HG03064 (cell line): ENCODE results near the gene SNHG17.
A peak's percentile ranks its signal among the peaks of the same experiment; 100 is the strongest.
"Not testable (repeated sequence)": the region's sequence is repeated elsewhere in the genome, so short reads cannot be mapped to it uniquely, and the experiment has no call there.

Experiments used
- ATAC-seq: cut with Tn5 transposase; IDR thresholded peaks from one replicate; pipeline ENCODE4 v1.9.1; 2021; ENCODE audit warnings: low read depth; ENCODE audit not compliant: unreplicated experiment

Gene SNHG17

DNA sequence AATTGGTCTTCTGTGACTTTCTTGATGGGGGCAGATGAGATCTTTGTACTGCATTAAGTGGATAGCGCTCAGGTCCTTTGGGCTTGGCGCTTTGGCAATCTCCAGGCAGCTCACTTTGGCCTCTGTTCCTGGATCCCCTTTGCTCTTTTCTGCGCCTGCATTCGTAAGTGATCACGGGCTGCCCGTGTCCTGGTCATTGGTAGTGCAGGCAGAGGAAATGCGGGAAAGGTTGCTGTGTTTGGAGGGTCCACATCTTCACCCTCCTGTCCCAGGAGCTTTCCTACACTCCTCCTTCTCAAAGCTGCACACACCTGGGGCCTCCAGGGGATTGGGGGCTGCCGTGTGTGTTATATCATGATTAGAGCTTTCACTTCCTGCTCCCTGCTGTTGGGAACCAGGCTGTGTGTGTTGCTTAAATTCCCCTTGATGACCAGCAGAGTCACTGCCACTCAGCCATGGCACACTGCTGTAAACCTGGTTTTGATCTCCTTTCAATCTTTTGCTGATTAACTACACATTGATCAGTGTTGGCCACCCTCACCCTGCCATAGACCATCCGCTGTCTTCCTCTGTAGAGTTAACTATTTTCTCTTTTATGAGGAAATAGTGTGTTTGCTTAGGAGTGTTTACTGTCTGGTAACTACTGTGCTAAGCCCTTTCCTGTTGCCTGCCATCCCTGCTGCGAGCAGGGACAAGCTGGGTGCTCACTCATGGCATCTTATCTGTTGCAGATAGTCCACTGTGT lies 13.0 kb upstream of the SNHG17 start:
- no peak for ATAC-seq

DNA sequence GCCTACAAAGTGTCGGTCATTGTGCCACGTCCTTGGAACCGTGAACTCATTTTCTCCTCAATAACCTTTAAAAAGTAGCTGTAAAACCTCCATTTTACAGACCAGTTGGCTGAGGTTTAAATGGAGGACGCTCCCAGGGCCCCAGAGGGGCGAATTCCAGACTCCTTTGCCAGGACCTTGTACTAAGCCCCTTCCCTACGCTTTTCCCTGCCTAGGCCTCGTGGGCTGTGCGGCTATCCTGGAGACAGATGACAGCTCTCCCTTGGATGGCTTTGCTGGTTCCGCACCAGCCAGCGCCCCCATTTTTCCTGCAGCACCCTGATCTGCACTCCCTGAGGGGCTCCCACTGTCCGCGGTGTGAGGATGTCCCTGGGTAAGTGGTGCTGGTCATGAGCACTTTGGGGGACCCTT lies 12.1 kb upstream of the SNHG17 start:
- no peak for ATAC-seq

DNA sequence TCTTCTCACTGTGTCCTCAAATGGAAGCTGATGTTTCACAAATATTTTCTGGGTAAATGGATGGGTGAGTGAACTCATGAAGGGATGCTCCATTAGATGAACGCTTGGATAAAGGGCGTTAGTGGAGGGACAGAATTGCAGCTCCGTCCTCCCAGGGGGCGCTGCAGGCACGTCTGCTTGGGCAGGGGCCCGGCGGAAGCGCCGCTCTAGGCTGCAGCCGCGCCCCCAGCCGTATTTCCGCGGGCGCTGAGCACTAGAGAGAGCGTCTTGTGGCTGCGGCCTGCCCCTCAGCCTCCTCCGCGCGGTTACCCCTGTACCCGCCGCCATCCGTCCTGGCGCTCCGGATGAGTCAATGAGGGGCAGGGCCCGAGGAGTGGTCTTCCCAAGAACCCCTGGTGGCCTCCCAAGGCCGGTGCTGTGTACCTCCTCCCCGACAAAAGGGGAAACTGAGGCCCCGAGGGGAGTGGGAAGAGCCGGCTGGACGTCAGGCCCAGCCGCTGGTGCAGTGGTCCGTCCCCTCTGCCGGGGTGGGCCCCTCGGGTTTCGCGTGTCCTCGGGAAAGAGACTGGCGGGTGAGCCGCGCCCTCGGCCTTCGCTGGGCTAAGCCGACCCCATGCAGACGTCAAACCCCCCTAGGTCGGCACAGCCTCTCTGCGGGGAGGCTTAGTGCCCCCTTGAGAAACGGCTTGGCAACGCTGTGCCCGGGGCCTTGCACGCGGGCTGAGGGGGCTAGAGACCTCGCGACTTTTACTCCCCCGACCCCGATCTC lies 11.5 kb upstream of the SNHG17 start:
- ATAC-seq = peak; percentile 71

DNA sequence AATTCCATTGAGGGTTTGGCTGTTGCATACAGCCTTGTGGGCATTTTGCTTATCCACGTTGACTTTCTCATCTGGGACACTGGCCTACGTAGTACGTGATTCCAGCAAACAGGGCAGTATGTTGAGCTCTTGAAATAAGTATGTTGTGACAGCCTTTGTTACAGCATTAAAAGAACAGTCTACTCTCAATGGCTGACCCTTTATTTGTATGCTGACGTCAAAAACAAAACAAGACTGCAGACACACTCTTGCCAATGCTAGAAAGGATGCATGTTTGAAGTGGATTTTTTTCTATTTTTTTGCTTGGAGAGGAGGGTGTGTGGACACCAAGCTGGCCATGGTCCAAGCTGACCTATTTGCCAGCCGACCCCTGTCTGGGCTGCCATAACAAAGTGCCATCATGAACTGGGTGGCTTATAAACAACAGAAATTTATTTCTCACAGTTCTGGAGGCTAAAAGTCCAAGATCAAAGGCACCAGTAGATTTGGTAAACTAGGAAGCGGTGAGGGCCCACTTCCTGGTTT lies 10.8 kb upstream of the SNHG17 start:
- ATAC-seq = no peak

DNA sequence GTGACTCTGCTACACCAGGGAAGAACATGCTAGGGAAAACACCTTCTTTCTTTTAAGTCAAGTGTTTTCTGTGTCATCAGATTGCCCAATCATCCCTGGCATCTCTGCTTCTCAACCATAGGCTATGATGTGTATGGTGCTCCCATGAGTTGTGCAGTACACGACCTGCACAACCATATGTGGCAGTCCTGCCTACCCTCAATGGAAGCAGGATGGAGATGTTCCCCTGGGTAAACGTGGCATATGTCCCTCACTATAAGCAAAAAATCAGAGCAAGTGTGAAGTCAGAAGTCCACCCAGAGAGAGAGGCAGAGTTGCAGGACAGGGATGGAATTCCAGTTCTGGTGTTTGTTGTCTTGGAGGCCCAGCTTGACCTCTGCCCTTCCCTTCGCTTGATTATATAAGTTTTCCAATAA lies 10.3 kb upstream of the SNHG17 start:
- ATAC-seq = no peak

DNA sequence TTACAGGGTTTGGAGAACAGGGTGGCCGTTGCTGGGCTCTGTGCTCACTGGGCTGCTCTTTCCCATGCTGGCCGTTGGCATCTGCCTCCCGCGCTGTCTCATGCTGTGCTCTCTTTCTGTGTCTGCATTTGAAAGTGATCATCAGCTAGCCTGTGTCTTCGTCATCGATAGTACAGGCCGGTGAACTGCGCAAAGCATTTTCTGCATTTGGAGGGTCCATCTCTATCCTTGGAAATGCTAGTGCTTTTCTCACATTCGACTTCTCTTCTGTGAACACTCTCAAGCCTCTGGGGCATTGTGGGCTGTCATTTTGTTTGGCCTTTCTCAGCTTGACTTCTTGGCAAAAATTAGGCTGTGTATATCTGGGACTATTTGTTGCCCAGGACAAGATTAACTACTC lies 6.8 kb upstream of the SNHG17 start:
- ATAC-seq = no peak

DNA sequence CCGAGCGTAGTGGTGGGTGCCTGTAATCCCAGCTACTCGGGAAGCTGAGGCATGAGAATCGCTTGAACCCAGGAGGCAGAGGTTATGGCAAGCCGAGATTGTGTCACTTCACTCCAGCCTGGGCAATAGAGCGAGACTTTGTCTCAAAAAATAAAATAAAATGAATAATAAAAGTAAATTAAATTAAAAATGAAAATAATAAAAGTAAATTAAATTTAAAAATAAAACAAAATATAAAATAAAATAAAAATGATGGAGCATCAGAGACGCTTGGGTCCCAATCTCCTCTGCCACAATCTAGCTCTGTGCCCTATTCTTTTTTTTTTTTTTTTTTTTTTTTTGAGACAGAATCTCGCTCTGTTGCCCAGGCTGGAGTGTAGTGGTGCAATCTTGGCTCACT lies 6.0 kb upstream of the SNHG17 start:
- not testable (repeated sequence) for ATAC-seq

DNA sequence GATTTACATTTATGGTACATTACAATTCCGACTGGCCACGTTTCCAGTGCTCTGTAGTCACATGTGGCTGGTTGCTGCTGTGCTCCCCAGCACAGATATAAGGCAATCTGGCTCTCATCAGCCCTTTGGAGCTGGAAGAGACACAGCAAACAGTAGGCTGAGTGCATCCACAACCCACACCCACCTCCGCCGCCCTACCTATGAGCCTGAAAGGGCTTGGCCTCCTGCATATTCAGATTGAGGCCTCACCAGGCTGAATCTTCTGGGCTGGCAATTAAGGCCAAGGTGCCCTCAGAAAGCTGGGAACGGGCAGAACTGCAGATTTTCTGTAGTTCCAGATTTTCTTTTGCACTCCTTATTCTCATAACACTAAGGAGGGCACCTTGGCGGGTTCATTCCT lies 2.7 kb upstream of the SNHG17 start:
- ATAC-seq = no peak

DNA sequence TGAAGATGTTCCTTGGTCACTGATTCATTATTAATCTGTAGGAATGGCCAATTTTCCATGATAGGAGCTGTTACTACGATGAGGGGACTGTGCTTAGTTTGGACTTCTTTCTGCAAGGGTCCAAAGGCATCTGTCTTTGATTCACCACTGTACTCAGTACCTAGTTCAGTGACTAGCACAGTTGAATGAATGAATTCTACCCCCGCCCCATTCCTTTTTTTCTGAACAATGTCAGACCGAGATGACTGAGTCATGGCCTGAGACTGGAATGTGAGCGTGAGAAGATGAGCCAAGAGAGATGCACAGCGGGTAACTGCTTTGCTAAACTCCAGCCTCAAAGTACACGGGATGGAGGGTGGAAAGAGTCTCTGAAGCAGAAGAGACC lies 419 bp upstream of the SNHG17 start:
- ATAC-seq = no peak

DNA sequence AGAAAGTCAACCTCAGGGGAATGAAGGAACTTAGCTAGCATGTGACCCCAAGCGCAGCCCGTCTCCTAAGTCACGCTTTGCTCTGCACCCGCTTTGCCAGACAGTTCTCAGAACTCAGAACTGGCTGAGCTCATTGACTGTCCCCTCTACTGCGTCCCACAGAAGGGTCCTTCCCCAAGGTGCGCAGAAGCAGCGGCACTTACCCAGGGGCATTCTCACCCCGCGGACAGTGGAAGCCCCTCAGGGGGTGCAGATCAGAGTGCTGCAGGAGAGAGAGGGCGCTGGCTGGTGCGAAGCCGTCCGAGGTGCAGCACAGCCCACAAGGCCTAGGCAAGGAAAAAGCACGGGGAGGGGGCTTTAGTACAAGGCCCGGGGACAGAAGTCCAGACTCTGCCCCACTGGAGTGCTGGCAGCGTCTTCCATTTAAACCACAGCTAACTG lies 807 bp downstream of the SNHG17 start:
- no peak for ATAC-seq

DNA sequence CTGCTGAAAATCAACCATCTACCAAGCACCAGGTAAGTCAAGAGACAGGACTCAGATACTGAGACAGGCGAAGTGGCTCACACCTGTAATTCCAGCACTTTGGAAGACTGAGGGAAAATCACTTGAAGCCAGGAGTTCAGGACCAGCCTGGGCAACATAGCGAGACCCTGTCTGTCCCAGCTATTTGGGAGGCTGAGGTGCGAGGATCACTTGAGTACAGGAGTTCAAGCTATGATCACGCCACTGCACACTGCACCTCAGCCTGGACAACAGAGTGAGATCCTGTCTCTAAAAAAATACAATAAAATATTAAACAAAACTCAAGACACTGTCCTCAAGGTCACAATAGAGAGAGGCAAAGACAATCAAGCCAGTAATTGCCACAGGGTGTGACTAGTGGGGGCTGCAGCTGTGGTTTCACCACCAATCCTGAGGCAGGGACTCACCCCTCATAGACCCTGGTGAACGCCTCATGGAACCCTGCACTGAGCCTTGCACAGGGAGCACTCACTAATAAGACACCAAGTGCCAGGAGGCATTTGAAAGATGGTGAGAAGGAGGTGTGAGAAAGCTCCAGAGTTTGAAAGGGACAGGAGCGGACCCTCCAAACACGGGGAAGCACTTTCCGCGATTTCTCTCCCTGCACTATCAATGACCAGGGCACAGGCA lies 1.7 kb downstream of the SNHG17 start:
- ATAC-seq = no peak

DNA sequence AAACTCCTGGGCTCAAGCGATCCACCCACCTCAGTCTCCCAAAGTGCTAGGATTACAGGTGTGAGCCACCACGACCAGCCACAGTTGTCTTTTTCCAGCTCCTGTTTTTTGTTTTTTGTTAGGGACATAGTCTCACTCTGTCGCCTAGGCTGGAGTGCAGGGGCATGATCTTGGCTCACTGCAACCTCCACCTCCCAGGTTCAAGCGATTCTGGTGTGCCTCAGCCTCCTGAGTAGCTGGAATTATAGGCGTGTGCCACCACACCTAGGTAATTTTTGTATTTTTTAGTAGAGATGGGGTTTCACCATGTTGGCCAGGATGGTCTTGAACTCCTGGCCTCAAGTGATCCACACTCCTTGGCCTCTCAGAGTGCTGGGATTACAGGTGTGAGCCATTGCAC lies 2.3 kb downstream of the SNHG17 start:
- ATAC-seq = not testable (repeated sequence)

DNA sequence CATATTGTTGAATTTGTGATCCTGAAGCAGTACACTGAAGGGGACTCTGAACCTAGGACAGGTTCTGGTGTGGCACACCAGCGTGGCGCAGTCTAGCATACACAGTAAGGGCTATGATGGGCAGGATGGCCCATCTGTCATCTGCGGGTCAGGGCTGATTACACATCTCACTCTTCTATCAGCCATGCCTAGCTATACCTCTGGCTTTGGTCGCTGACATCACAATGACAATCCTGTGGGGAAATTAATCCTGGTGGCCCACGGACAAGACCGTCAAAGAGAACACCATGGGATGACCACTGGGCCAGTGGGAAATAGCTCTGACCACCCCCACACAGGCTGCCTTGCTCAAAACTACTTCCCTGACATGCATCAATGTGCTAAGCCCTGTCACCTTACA lies 2.8 kb downstream of the SNHG17 start:
- no peak for ATAC-seq

DNA sequence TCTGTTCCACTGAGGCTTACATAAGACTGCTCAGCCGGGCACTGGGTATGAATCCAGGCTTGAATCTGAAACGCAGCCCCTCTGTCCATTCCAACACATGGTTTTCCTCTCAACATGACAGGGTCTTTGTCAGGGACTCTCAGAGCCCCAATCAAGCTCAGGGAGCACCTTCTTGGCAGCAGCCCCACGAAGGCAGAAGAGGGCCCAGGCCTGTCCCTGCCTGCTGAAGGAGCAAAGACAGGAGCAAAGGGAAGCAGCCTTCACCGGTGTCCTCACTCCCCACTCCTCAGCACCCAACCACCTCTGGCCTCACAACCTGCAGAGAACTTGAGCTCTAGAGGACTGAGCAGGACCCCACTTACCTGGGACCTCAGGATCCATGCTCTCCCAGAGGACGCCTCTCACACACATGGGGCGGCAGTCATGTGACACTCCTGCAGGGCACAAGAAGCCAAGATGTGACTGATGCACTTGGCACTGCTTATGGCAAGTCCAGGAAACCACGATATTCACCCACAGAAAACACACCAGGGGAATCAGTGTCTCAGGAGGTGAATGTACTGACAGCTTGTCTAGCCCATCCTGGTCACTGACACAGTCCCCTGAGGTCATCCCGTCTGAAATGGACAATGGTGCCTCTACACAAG lies 4.3 kb downstream of the SNHG17 start:
- no peak for ATAC-seq

DNA sequence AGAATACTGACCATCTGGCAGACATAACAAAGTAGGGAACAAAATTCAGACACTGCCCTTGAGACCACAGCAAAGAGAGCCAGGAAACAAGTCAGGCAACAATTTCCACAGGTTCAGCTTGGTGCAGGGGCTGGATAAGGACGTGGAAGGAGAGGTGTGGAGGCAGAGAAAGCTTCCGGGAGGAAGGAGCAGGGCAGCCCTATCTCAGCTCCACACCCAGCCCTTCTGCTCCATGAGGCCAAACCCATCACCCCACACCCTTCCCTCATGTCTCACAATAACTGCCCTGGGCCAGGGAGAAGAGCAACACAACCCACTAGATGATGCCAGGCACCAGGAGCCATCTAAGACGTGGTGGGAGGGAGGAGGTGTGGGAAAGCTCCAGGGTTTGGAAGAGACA lies 5.8 kb downstream of the SNHG17 start:
- no peak for ATAC-seq

DNA sequence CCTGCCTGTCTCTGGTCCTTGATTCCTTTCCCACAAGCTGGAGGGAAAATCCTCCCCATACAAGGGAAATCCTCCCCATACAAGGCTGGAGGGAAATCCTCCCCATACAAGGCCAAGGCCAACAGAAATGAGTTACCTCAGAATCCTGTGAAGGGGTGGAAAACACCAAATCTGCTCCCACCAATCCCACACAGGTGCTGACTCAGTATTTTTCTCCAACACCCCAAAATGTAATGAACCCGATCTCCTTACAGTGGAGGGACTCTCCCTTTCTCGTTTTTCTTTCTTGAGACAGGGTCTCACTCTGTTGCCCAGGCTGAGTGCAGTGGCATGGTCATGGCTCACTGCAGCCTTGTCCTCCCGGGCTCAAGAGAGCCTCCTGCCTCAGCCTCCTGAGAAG lies 6.3 kb downstream of the SNHG17 start:
- no peak for ATAC-seq

DNA sequence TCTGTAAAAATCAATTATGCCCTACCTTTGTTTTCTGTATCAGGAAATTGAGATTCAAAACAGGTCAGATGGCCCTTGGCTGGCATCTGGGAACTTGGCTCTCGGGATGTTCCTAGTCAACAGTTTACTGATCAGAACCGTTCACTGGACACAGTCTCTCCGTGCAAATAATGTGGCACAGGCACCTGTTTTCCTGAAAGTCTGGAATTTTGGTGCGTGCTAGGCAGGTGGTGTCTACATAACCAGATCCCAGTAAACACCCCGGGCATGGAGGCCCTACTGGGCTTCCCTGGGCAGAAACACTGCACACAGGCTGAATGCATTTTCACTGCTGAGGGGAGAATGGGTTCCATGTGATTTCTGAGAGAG lies 7.5 kb downstream of the SNHG17 start:
- no peak for ATAC-seq

DNA sequence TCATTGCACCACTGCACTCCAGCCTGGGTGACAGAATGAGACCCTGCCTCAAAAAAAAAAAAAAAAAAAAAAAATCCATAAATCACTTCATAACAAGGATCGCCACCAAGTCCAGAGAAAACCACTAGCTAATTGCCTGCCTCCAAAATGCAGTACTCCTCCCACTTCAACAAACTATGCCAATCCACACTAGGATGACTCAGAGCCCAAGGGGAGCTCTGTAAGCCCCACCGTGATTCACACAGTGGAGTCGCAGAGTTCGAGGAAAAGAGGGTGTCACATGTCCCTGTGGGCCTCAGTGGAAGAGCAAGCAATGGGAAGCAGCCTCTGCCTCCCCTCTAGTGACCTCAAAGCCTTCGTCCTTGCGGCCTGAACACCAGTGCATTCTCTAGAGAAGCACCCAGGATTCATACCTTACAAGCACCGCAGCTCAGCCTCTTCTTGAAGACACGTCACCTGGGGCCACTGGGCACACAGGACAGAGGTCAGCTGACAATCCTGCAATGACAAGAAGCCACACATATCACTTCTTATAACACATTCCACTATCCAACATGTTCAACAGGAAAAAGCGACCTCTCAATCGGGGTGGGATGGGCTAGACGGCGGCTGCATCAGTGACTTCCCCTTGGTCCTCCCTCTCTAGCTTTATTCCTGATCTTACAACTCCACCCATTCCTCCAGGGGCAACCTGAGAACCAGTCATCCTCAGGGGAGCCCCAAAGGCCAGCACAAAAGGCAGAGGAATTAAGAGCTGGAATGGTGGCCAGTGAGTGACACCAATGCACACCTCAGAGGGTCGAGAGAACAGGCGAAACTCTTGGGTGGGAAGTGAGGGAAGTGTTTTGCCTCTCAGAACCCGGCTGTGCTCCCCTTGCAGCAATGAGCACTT lies 8.9 kb downstream of the SNHG17 start:
- ATAC-seq = no peak

DNA sequence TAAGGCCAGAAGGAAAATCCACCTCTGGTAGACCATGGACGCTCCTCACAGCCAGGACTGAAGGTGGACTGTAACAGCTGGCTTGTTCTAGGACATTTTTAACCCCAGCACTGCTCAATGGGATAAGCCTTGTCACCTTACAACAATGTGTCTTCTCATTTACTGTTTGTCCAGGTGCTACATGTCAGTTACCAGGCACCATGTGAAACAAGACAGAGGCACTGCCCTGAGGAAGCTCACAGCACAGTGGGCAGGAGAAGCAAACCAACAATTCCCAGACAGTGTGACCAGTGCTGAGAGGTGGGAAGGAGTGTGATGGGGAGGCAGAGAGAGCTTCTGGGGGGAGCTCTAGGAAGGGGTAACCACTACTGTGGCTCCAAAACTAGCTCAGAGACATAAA lies 10.7 kb downstream of the SNHG17 start:
- ATAC-seq = no peak

DNA sequence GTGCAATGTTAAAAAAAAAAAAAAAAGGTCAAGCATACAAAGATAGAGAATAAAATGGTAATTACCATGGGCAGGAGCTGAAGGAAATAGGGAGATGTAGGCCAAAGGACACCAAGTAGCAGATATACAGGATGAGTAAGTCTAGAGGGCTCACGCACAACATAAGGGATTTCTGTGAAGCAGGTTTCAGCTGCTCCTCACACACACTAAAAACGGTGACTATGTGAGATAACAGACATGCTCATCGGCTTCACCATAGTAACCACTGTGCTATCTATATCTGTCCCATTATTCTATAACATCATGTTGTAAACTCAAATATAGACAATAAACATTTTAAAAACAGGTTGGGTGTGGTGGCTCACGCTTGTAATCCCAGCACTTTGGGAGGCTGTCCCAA lies 11.6 kb downstream of the SNHG17 start:
- no peak for ATAC-seq
